ENCODE results near the gene ZNF547.

DNA sequence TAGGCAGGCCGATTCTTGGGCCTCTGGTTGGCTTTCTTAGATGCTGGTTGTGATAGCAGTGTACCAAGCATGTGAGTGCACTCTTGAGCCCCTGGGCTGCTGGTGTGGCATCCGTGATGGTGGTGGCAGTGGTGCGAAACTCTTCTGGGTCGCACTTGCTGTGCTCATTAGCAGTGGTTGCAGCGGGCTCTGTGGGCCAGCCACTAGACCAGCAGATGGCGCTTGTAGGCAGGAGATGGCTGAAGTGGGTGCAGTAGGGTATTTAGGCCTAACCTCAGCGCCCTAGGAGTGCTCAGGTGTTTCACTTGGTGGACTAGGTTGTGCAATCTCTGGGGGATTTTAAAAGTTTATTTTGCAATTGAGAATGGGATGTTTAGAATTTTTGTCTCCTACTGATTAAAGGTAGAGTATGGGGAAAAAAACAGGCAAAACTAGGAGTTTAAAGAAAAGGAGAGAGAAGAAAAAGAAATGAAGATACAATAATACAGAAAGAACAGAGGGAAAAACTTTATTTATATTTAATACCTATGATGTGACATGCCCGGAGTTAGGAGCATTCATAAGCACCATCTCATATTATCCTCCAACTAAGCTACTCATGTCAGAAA, 43.3 kb downstream of the ZNF547 start:
- TF ChIP-seq, protein P1, sequence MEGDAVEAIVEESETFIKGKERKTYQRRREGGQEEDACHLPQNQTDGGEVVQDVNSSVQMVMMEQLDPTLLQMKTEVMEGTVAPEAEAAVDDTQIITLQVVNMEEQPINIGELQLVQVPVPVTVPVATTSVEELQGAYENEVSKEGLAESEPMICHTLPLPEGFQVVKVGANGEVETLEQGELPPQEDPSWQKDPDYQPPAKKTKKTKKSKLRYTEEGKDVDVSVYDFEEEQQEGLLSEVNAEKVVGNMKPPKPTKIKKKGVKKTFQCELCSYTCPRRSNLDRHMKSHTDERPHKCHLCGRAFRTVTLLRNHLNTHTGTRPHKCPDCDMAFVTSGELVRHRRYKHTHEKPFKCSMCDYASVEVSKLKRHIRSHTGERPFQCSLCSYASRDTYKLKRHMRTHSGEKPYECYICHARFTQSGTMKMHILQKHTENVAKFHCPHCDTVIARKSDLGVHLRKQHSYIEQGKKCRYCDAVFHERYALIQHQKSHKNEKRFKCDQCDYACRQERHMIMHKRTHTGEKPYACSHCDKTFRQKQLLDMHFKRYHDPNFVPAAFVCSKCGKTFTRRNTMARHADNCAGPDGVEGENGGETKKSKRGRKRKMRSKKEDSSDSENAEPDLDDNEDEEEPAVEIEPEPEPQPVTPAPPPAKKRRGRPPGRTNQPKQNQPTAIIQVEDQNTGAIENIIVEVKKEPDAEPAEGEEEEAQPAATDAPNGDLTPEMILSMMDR (IDR thresholded peaks at IDR 0.05), result peak; percentile 50 to 77 (median 65)
- TF ChIP-seq POLR2A (IDR thresholded peaks at IDR 0.05), result no peak

All from heart left ventricle (tissue), 13 donors.